WTC11 (cell line): ENCODE data around the gene RPS6KC1.

Experiments
- CDX4 ChIP-seq: fragments of 250-450 bp; sonication (Bioruptor Pico); IDR thresholded peaks from 2 replicates; pipeline ENCODE4 v1.9.0; 2021; ENCODE audit warnings: moderate library complexity, mild to moderate bottlenecking, inconsistent platforms, borderline replicate concordance
- CTCF ChIP-seq: fragments of 200-600 bp; IDR thresholded peaks from 2 replicates; pipeline ENCODE4 v1.8.0; 2022; ENCODE audit warnings: antibody characterized with exemption
- ESRRA ChIP-seq: sonication (generic); formaldehyde crosslinking; IDR thresholded peaks from 2 replicates; pipeline ENCODE4 v1.8.1; 2022; ENCODE audit warnings: mild to moderate bottlenecking, missing genetic modification reagents, borderline replicate concordance
- FOXP1 ChIP-seq: sonication (generic); formaldehyde crosslinking; IDR thresholded peaks from 2 replicates; pipeline ENCODE4 v1.8.0; 2022; ENCODE audit warnings: missing genetic modification reagents, mild to moderate bottlenecking, moderate library complexity, borderline replicate concordance
- HMGXB4 ChIP-seq: sonication (generic); formaldehyde crosslinking; IDR thresholded peaks from 2 replicates; pipeline ENCODE4 v1.8.1; 2023; ENCODE audit warnings: mild to moderate bottlenecking, moderate library complexity, missing genetic modification reagents
- SOX15 ChIP-seq: fragments of 250-450 bp; sonication (Bioruptor Pico); IDR thresholded peaks from 2 replicates; pipeline ENCODE4 v1.9.0; 2021; ENCODE audit warnings: mild to moderate bottlenecking
- ZSCAN18 ChIP-seq: fragments of 250-450 bp; sonication (Bioruptor Pico); IDR thresholded peaks from 2 replicates; pipeline ENCODE4 v2.1.2; 2022; ENCODE audit warnings: mild to moderate bottlenecking, moderate library complexity

GRCh38 chr1:213200630-213201029 lies 149.6 kb downstream of the RPS6KC1 start:
- TF ChIP-seq SOX15 (CRISPR knock-in tag) (no peak), CDX4 (CRISPR knock-in tag) (no peak), CTCF (no peak), HMGXB4 (CRISPR knock-in tag) (no peak), ZSCAN18 (CRISPR knock-in tag) (no peak), FOXP1 (CRISPR knock-in tag) (no peak), ESRRA (CRISPR knock-in tag) (no peak)
